Measurements from ENCODE around the gene SPDEF.

SPDEF gene

DNA sequence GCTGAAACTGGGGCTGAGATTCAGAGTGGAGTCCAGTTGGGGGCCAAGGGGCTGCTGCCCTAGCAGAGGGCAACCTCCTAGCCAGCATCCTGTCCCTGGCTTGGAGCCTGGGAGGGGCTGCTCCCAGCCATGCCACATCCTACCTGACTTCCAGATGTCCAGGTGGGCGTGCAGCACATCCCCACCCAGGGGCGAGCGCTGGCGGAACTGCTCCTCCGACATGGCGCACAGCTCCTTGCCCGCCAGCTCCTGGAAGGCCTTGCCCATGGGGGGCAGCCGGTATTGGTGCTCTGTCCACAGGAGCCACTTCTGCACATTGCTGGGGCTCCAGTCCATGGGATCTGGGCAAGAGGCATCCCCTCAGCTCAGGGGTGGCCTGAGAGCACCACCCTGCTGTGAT is 15.3 kb downstream of the SPDEF start:
- no peak for DNase-seq (ENCODE audit: extremely low read depth, low read depth)
- no peak overlapping the region for H3K4me3 ChIP-seq (replicated peaks; ENCODE audit: low read depth, low read length)
- TF ChIP-seq CTCF (IDR thresholded peaks at IDR 0.05; ENCODE audit: low read depth, low read length, missing control alignments) = no peak

DNA sequence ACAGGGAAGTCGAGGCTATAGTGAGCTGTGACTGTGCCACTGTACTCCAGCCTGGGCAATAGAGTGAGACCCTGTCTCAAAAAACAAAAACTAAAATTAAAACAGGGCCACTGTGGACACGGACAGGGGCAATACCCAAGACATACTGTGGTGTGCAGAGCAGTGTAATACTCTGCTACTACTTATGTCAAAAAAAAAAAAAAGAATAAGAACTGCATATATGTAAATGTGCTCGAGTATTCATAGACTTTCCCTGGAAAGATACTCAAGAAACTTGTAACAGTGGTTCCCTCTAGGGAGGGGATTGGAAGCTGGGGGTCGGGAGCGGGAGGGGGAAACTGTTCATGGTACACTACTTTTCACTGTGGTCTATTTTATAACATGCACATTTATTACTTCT is 15.9 kb downstream of the SPDEF start:
- TF ChIP-seq CTCF (IDR thresholded peaks at IDR 0.05; ENCODE audit: low read depth, low read length, missing control alignments) = no peak
- H3K4me3 ChIP-seq (replicated peaks; ENCODE audit: low read depth, low read length) = no peak overlapping the region
- DNase-seq (ENCODE audit: extremely low read depth, low read depth) = no peak

DNA sequence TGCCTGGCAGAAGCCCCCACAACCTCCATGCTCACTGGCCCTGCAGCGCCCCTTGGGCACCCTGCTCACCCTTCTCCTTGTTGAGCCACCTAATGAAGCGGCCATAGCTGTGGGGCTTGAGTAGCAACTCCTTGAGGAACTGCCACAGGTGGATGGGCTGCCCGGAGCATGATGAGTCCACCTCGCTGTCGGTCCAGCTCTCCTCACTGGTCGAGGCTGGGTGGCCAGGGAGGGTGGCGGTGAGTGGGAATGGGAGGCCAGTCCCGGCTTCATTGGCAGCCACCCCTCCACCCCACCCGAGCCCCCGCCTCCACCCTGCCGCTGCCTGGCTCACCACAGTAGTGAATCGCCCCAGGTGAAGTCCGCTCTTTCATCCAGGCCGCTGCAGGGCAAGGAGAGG is 16.9 kb downstream of the SPDEF start:
- no peak for TF ChIP-seq CTCF (IDR thresholded peaks at IDR 0.05; ENCODE audit: low read depth, low read length, missing control alignments)
- no peak for DNase-seq (ENCODE audit: extremely low read depth, low read depth)
- H3K4me3 ChIP-seq (replicated peaks; ENCODE audit: low read depth, low read length) = no peak overlapping the region

GRCh38 chr6:34538581-34538980 is 17.5 kb downstream of the SPDEF start:
- no peak for TF ChIP-seq CTCF (IDR thresholded peaks at IDR 0.05; ENCODE audit: low read depth, low read length, missing control alignments)
- H3K4me3 ChIP-seq (replicated peaks; ENCODE audit: low read depth, low read length) = no peak overlapping the region
- DNase-seq (ENCODE audit: extremely low read depth, low read depth) = no peak

DNA sequence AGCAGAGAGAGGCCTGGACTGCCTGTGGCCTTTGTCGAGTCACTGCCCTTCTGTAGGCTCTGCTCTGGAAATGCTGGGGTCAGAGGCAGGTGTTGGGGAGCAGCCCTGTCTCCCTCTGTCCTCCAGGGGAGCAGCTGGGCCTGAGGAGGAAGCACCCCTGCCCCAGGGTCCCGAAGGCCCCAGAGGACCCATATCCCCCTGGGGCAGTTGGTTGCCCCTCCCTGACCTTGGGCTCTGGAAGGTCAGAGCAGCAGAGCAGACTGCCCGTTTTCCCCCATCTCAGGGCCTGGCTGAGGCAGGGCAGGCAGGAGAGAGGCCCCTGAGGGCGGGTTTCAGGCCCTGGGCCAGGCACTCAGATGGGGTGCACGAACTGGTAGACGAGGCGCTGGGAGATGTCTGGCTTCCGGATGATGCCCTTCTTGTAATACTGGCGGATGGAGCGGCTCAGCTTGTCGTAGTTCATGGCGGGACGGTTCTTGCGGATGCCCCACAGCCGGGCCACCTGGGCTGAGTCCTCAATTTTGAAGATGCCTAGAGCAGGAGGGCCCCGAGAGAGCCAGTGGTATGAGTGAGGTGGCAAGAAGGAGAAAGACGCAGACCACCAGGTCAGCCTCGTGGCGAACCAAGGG is 18.1 kb downstream of the SPDEF start:
- TF ChIP-seq CTCF (IDR thresholded peaks at IDR 0.05; ENCODE audit: low read depth, low read length, missing control alignments) = no peak
- H3K4me3 ChIP-seq (replicated peaks; ENCODE audit: low read depth, low read length) = no peak overlapping the region
- no peak for DNase-seq (ENCODE audit: extremely low read depth, low read depth)

DNA sequence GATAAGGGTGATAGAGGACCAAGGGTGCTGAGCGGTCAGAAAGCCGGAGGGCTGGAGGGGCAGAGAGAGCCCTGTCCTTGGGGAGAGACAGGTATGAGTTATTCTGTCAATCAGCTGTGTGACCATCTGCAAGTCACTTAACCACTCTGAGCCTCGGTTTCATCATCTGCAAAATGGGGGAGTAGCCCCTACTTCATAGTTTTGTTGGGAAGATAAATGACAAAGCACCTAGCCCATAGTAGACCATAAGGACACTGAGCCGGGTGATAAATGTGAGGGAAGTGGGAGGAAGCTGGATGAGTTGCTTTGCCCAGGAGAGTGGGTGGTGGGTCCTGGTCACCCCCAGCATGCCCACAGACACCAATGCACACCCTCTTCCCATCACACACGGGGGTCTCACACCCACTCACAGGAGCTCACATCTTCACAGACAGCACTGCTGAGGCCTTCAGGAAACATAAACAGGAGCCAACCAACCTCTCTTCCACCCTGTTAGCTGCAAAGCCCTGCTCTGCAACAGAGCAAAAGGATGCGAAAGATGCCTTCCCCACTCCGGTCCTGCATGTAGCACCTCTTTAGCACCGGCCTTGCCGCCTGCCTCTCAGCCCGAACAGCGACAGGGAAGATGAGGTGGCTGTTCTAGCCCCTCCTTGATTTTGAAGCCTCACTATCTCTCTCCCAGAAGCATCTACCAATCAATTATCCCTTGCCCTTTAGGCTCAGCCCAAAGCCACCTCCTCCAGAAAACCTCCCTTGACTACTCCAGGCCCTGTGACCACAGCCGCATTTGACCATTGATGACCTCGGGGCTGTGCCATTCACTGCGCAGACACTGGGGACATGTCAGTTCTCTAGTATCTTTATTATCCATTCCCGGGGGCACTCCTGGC is 18.9 kb downstream of the SPDEF start:
- H3K4me3 ChIP-seq (replicated peaks; ENCODE audit: low read depth, low read length) = no peak overlapping the region
- TF ChIP-seq CTCF (IDR thresholded peaks at IDR 0.05; ENCODE audit: low read depth, low read length, missing control alignments) = no peak

More for the DNA sequence above, 18.9 kb downstream of the SPDEF start:
- no peak for DNase-seq (ENCODE audit: extremely low read depth, low read depth)
